ENCODE results near the gene SNTB2. TPM values are rescaled to one million over a fixed set of nuclear protein-coding genes. Genes with fewer than 3 reads are reported as not detected.
"Not testable (repeated sequence)": the region's sequence is repeated elsewhere in the genome, so short reads cannot be mapped to it uniquely, and the experiment has no call there.

The SNTB2 gene
- total RNA-seq, 2 experiments from 2014 or later = 7.3 to 7.8 TPM

DNA sequence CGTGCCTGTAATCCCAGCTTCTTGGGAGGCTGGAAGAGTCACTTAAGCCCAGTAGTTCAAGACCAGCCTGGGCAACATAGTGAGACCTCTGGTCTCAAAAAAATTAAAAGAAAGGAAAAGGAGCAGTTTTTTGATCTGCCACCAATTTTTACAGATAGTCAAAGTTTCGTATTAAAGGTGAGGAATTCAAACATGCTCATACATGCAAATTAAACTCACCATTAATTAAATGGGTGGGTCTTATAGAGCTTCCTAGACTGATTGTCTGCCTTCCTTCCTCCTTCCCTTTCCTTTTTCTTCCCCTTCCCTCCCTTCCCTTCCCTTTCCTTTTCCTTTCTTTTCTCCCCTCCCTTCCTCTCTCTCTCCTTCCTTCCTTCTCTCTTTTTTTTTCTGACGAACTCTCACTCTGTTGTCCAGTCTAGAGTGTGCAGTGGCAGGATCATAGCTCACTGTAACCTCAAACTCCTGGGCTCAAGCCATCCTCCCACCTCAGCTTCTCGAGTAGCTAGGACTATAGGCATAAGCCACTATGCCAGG lies 87.8 kb downstream of the SNTB2 start:
- Mint-ChIP-seq H3K4me3 (no peak overlapping the region), H3K9me3 (no peaks in the 10 kb centered on the region), H3K36me3 (ENCODE audit: low read depth) (no peaks in the 10 kb centered on the region), H3K4me1 (ENCODE audit: low read depth) (no peaks in the 10 kb centered on the region), H3K27ac (no peak overlapping the region), H3K27me3 (ENCODE audit: low read depth) (no peaks in the 10 kb centered on the region)
- CTCF ChIA-PET = interaction anchor here (0.6 to 1.3 kb wide), 3 partner anchors 11 to 36 kb away, joined by 4 to 6 read pairs (median 5); no protein-coding TSS in a partner anchor
- intact Hi-C loops (cut with micrococcal nuclease) = loop anchor here (10.0 kb wide), 1 partner anchor 70 kb away; no protein-coding TSS in a partner anchor
- DNase-seq = no peak

DNA sequence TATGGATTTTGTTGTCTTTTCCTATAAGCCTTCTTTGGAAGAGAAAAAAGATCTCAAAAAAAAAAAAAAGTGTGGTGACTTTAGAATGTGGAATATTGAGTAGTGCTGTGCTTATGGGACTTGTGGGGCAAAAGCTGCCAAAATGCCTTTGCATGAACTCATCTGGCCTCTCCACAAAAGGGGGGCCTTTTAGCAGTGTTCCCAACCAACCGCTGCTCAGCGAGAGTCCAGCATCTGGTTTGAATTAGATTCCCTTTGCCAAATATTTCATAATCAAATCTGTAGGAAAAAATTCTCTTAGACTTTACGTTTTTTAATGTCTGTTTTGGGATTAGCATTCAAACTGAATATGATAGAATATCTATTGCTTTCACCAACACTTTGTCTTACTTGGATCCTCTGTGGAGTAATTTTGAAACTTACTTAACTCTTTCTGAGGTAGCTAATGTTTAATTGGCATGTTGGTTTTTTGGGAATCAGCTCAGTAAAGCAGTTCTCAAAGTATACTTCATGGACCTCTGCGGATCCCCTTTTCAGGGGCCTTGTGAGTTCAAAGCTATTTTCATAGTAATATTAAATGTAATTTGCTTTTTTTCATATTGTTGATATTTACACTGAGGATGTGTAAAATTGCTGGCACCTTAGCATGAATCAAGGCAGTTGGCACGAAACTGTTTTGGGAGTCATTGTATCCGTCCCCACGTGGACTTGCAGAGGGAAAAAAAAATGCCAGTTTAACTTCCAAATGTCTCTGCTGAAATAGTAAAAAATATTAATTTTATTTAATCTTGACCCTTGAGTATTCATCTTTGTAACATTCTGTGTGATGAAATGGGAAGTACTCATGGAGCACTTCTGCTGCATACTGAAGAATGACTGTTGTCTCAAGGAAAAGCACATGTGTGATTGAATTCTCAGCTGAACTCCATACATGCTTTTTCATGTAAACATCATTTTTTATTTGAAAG lies 89.5 kb downstream of the SNTB2 start:
- intact Hi-C loops (cut with micrococcal nuclease) = loop anchor here (10.0 kb wide), 1 partner anchor 72 kb away; no protein-coding TSS in a partner anchor
- H3K36me3 Mint-ChIP-seq (ENCODE audit: low read depth) = no peaks in the 10 kb centered on the region
- H3K9me3 Mint-ChIP-seq = no peaks in the 10 kb centered on the region
- CTCF ChIA-PET = interaction anchor here (1.6 kb wide), 1 partner anchor 9 kb away, joined by 6 read pairs; no protein-coding TSS in a partner anchor
- no peak overlapping the region for H3K27ac Mint-ChIP-seq
- no peak overlapping the region for H3K4me3 Mint-ChIP-seq
- no peaks in the 10 kb centered on the region for H3K27me3 Mint-ChIP-seq (ENCODE audit: low read depth)
- DNase-seq = no peak
- no peaks in the 10 kb centered on the region for H3K4me1 Mint-ChIP-seq (ENCODE audit: low read depth)

DNA sequence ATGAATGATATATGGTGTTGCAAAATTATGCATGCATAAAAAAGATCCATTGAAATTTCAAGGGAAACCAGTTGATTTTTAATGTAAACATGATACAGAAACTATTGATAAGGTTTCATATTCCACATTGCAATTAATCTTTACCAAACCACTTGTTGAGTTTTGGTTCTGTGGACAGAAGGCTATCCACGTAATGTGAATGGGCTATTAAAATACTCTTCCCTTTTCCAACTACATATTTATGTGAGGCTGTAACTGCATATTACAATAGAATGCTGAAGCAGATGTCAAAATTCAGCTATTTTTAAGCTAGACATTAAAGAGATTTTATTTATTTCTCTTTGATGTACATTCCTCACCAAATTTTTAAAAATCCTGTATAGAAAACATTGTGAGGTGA lies 90.4 kb downstream of the SNTB2 start:
- Mint-ChIP-seq H3K27ac (no peak overlapping the region), H3K36me3 (ENCODE audit: low read depth) (no peaks in the 10 kb centered on the region), H3K4me3 (no peak overlapping the region), H3K27me3 (ENCODE audit: low read depth) (no peaks in the 10 kb centered on the region), H3K9me3 (no peaks in the 10 kb centered on the region), H3K4me1 (ENCODE audit: low read depth) (no peaks in the 10 kb centered on the region)
- DNase-seq = no peak
- intact Hi-C loops (cut with micrococcal nuclease) = loop anchor here (10.0 kb wide), 1 partner anchor 73 kb away; no protein-coding TSS in a partner anchor
- CTCF ChIA-PET = no interaction called here

DNA sequence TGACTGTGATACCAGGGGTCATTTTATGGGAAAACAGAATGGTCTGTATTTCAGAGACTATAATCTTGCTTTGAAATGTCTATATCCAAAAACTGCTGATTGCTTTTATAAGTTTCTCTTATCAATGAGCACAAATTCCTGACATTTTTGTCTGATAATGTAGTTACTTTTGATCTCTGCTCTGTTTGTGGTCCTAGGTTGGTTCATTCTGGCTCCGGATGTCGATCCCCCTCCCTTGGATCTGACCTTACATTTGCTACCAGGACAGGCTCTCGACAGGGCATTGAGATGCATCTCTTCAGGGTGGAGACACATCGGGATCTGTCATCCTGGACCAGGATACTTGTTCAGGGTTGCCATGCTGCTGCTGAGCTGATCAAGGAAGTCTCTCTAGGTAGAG lies 96.9 kb downstream of the SNTB2 start:
- intact Hi-C loops (cut with micrococcal nuclease) = no loop called here
- CTCF ChIA-PET = interaction anchor here (0.6 to 7.0 kb wide), 4 partner anchors 25 to 132 kb away, joined by 3 to 91 read pairs (median 4); no protein-coding TSS in a partner anchor
- Mint-ChIP-seq H3K36me3 (ENCODE audit: low read depth) (no peaks in the 10 kb centered on the region), H3K4me3 (no peak overlapping the region), H3K27ac (no peak overlapping the region), H3K9me3 (no peaks in the 10 kb centered on the region), H3K4me1 (ENCODE audit: low read depth) (peaks cover 2% of the 10 kb centered on the region), H3K27me3 (ENCODE audit: low read depth) (no peaks in the 10 kb centered on the region)
- no peak for DNase-seq

DNA sequence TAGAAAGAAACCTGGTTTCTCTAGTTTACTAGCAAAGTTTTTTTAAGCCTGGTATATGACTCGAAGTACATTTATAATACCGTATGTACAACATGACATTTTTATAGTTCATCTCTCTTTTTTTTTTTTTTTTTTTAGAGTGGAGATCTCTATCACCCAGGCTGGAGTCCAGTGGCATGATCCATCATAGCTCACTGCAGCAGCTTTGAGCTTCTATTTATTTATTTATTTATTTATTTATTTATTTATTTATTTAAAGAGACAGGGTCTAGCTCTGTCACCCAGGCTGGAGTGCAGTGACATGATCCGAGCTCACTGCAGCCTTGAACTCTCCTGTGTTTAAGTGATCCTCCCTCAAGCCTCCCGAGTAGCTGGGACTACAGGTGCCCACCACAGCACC lies 98.3 kb downstream of the SNTB2 start:
- intact Hi-C loops (cut with micrococcal nuclease) = no loop called here
- Mint-ChIP-seq H3K36me3 (ENCODE audit: low read depth) (no peaks in the 10 kb centered on the region), H3K4me1 (ENCODE audit: low read depth) (peaks cover 2% of the 10 kb centered on the region), H3K9me3 (no peaks in the 10 kb centered on the region), H3K27ac (no peak overlapping the region), H3K27me3 (ENCODE audit: low read depth) (no peaks in the 10 kb centered on the region), H3K4me3 (no peak overlapping the region)
- CTCF ChIA-PET = interaction anchor here (0.9 to 7.0 kb wide), 11 partner anchors 9 to 173 kb away, joined by 3 to 91 read pairs (median 4); partner anchors contain the start of genes CHTF8, SNTB2 and UTP4
- no peak for DNase-seq

DNA sequence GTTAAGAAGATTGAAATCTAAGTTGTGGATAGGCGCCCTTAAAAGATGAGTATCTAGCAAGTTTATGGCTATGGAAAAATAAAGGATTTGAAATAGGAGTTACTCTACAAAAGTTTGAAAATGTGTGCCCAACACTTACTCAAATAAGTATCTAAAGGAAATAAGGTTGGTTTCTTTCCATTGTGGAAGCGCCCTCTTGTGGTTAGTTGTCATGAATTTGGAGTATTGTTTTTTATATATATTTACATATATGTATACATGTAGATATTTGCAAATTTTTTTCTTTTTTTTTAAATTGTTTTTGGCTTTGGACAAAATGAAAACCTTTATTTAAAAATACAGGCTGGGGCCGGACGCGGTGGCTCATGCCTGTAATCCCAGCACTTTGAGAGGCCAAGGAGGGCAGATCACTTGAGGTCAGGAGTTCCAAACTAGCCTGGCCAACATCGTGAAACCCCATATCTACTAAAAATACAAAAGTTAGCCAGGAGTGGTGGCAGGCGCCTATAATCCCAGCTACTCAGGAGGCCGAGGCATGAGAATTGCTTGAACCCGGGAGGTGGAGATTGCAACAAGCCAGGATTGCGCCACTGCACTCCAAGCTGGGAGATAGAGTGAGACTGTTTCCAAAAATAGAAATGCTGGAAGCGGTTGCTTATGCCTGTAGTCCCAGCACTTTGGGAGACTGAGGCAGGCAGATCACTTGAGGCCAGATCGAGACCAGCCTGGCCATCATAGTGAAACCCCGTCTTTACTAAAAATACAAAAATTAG lies 100.2 kb downstream of the SNTB2 start:
- Mint-ChIP-seq H3K4me3 (no peak overlapping the region), H3K27me3 (ENCODE audit: low read depth) (no peaks in the 10 kb centered on the region), H3K4me1 (ENCODE audit: low read depth) (peaks cover 2% of the 10 kb centered on the region), H3K36me3 (ENCODE audit: low read depth) (no peaks in the 10 kb centered on the region), H3K27ac (no peak overlapping the region), H3K9me3 (no peaks in the 10 kb centered on the region)
- intact Hi-C loops (cut with micrococcal nuclease) = loop anchor here (1.0 to 2.0 kb wide), 4 partner anchors 137 to 758 kb away; no protein-coding TSS in a partner anchor
- CTCF ChIA-PET = interaction anchor here (0.6 to 7.0 kb wide), 15 partner anchors 13 to 697 kb away, joined by 3 to 91 read pairs (median 4); no protein-coding TSS in a partner anchor
- peak; percentile 68 for DNase-seq

DNA sequence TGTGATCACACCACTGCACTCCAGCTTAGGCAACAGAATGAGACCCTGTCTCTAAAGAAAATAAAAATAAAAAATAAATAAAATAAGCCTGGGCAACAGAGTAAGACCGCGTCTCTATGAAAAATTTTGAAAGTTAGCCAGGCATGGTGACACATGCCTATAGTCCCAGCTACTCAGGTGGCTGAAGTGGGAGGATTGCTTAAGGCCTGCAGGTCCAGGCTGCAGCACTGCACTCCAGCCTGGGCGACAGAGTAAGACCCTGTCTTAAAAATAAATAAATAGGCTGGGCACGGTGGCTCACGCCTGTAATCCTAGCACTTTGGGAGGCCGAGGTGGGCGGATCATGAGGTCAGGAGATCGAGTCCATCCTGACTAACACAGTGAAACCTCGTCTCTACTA lies 104.7 kb downstream of the SNTB2 start:
- H3K9me3 Mint-ChIP-seq; CTCF ChIA-PET; H3K27me3 Mint-ChIP-seq (ENCODE audit: low read depth); H3K4me3 Mint-ChIP-seq; H3K4me1 Mint-ChIP-seq (ENCODE audit: low read depth); H3K36me3 Mint-ChIP-seq (ENCODE audit: low read depth); intact Hi-C loops (cut with micrococcal nuclease); DNase-seq; H3K27ac Mint-ChIP-seq: not testable (repeated sequence)

DNA sequence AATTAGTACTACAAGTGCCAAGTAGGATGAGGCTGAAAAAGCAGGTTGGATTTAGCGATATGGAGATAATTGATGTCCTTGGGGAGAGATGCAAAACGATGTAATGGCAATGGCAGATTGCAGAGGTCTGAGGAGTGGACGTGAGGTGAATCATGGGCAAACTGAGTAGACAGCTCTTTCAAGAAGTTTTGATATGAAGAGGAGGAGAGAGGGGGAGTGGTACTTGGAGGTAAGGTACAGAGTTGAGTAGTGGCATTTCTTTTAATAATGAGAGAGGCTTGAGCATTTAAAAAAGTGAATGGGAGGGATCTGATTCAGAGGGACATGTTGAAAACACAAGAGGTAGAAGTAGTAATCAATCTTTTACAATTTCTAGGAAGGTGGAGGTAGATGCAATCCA lies 106.4 kb downstream of the SNTB2 start:
- intact Hi-C loops (cut with micrococcal nuclease) = no loop called here
- no peaks in the 10 kb centered on the region for H3K36me3 Mint-ChIP-seq (ENCODE audit: low read depth)
- no peak overlapping the region for H3K27ac Mint-ChIP-seq
- DNase-seq = no peak
- H3K4me3 Mint-ChIP-seq = no peak overlapping the region
- peaks cover 4% of the 10 kb centered on the region for H3K4me1 Mint-ChIP-seq (ENCODE audit: low read depth)
- CTCF ChIA-PET = no interaction called here
- H3K27me3 Mint-ChIP-seq (ENCODE audit: low read depth) = no peaks in the 10 kb centered on the region
- no peaks in the 10 kb centered on the region for H3K9me3 Mint-ChIP-seq

DNA sequence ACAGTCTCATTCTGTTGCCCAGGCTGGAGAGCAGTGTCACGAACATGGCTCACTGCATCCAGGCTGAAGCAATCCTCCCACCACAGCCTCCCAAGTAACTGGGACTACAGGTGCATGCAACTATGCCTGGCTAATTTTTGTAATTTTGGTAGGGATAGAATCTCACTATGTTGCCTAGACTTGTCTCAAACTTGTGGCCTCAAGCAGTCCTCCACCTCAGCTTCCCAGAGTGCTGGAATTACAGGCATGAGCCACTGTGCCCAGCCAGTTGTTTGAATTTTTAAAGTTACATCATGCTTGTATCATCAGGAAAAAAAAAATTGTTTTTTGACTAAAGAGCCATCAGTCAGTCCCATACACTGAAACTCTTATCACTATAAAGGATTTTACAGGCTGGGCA lies 107.1 kb downstream of the SNTB2 start:
- CTCF ChIA-PET = no interaction called here
- Mint-ChIP-seq H3K4me1 (ENCODE audit: low read depth) (peaks cover 4% of the 10 kb centered on the region), H3K36me3 (ENCODE audit: low read depth) (no peaks in the 10 kb centered on the region), H3K9me3 (no peaks in the 10 kb centered on the region), H3K27ac (no peak overlapping the region), H3K4me3 (no peak overlapping the region), H3K27me3 (ENCODE audit: low read depth) (no peaks in the 10 kb centered on the region)
- DNase-seq = no peak
- intact Hi-C loops (cut with micrococcal nuclease) = no loop called here

DNA sequence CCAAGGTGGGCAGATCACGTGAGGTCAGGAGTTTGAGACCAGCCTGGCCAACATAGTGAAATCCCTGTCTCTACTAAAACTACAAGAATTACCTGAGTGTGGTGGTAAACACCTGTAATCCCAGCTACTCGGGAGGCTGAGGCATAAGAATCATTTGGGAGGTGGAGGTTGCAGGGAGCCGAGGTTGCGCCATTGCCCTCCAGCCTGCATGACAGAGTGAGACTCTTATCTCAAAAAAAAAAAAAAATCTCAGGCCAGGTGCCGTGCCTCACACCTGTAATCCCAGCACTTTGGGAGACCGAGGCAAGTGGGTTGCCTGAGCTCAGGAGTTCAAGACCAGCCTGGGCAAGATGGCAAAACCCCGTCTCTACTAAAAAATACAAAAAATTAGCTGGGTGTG lies 109.8 kb downstream of the SNTB2 start:
- intact Hi-C loops (cut with micrococcal nuclease); H3K27me3 Mint-ChIP-seq (ENCODE audit: low read depth); DNase-seq; H3K27ac Mint-ChIP-seq; H3K4me3 Mint-ChIP-seq; H3K36me3 Mint-ChIP-seq (ENCODE audit: low read depth); H3K9me3 Mint-ChIP-seq; H3K4me1 Mint-ChIP-seq (ENCODE audit: low read depth): not testable (repeated sequence)
- CTCF ChIA-PET = interaction anchor here (1.3 kb wide), 1 partner anchor 8 kb away, joined by 3 read pairs; no protein-coding TSS in a partner anchor

DNA sequence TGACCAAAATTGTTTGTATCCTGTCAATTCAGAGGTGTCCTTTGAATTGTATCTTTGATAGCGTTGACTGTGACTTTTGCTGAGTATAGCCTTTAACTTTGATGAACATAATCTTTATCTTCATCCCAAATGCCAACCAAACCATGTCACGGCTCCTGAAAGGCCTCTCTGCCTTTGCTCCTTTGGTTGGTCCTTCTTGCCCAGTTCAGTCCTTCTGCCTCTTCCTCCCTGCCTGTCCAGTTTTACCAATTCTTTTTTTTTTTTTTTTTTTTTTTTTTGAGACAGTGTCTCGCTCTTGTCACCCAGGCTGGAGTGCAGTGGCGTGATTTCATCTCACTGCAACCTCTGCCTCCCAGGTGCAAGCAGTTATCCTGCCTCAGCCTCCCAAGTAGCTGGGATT lies 111.3 kb downstream of the SNTB2 start:
- Mint-ChIP-seq H3K27me3 (ENCODE audit: low read depth) (no peaks in the 10 kb centered on the region), H3K36me3 (ENCODE audit: low read depth) (no peaks in the 10 kb centered on the region), H3K4me1 (ENCODE audit: low read depth) (peaks cover 4% of the 10 kb centered on the region), H3K27ac (no peak overlapping the region), H3K9me3 (no peaks in the 10 kb centered on the region), H3K4me3 (no peak overlapping the region)
- intact Hi-C loops (cut with micrococcal nuclease) = no loop called here
- no peak for DNase-seq
- CTCF ChIA-PET = no interaction called here

DNA sequence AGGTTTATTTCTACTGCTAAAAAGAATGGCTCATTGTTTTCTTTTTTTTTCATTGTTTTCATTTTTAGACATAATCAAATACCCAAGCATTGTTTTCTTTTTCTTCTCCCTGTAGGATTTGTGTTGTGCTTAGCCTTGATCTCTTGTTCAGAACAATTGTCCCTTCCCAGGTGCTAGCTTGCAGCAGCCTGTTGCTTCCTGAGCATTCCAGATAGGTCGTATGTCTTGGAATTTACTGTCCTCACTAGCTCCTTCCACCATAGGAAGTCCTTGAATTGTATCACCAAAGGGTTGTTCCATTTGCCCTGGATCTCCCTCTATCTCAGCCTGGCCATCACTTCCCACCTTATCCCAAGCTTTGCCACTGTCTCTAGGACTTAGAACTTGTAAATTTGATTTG lies 114.2 kb downstream of the SNTB2 start:
- DNase-seq = no peak
- no peaks in the 10 kb centered on the region for H3K36me3 Mint-ChIP-seq (ENCODE audit: low read depth)
- intact Hi-C loops (cut with micrococcal nuclease) = no loop called here
- no peak overlapping the region for H3K4me3 Mint-ChIP-seq
- CTCF ChIA-PET = interaction anchor here (0.7 kb wide), 1 partner anchor 16 kb away, joined by 4 read pairs; no protein-coding TSS in a partner anchor
- no peaks in the 10 kb centered on the region for H3K9me3 Mint-ChIP-seq
- no peaks in the 10 kb centered on the region for H3K4me1 Mint-ChIP-seq (ENCODE audit: low read depth)
- no peaks in the 10 kb centered on the region for H3K27me3 Mint-ChIP-seq (ENCODE audit: low read depth)
- no peak overlapping the region for H3K27ac Mint-ChIP-seq
